SIG-M5 treated with dmso at 0.1 percent for 504 hours (cell line): ENCODE data around the gene PRKCB.

ENCODE experiments used
- DNase-seq: peaks from one replicate; lab custom pipeline; 2025; ENCODE audit not compliant: unreplicated experiment; lab: John Stamatoyannopoulos, UW

PRKCB gene

GRCh38 chr16:23934610-23935236, 98.9 kb downstream of the PRKCB start:
- DNase-seq, result no peak

DNA sequence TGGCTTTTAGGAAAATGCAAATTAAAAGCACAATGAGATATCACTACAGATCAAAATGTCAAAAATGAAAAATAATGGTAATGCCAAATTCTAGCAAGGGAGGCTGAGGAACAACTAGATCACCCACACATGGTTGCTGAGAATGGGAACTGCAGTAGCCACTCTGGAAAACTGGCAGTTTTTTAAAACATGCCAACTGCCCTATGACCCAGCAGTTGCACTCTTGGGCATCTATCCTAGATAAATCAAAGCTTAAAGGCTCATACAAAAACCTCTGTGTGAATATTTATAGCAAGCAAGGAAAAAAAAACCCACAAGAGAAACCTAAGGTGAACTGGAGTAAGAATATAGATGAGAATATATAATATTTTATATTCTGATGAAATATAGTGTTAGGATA, 104.3 kb downstream of the PRKCB start:
- no peak for DNase-seq

DNA sequence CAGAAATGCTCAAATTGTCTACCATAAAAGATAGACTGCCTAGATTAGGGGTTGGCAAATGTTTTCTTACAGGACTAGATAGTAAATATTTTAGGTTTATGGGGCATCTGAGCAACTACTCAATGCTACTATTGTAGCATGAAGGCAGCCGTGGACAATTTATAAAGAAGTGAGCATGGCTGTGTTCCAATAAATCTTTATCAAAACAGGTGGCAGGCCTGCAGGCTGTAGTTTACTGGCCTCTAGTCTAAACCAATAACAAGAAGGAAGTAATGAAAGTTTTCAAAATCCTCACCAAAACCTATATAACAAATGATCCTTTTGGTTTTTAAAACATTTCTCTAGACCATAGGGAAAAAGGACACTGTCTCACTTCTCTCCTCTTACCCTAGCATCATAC, 105.2 kb downstream of the PRKCB start:
- DNase-seq, result no peak

GRCh38 chr16:23941963-23942564, 106.3 kb downstream of the PRKCB start:
- no peak for DNase-seq

DNA sequence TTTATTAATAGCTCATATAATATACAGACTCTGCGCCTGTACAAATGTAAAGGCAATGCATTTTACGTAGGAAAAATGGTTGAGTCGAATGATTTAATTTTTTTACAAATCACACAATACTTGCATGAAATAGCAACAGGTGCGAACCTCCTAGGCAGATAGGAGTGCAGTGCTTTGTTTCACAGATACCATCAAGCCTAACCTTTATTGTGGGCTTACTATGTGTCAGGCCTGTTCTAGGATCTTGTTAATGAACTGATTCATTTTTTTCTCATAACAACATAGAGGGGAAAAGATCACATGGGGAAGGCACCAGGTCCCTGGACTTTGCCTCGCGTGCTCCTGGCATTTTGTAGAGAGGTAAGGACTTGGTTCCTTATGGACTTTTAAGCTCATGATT, 107.8 kb downstream of the PRKCB start:
- no peak for DNase-seq

DNA sequence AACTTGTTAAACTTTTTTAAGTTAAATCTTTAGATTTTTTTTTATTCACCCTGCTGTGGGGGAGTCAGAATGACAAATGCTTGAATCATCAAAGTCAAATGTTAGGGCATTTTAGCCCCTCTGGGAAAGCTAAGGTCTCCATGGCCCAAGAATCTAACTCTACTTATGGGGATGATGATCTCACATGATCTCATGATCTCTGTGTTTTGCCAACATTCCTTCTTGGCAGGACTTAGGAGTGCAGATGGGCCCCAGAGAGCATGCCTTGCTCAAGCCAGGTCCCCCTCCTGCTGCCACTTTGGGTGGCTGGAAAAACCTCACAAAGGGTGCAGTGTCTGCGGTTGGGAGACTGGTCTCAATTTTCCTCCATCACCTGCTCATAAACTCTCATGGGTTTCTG, 108.6 kb downstream of the PRKCB start:
- DNase-seq, result no peak

- no peak for DNase-seq
These were observed 109.5 kb downstream of the PRKCB start for GRCh38 chr16:23945243-23945642.

GRCh38 chr16:23947838-23948237, 112.1 kb downstream of the PRKCB start:
- DNase-seq, result no peak

DNA sequence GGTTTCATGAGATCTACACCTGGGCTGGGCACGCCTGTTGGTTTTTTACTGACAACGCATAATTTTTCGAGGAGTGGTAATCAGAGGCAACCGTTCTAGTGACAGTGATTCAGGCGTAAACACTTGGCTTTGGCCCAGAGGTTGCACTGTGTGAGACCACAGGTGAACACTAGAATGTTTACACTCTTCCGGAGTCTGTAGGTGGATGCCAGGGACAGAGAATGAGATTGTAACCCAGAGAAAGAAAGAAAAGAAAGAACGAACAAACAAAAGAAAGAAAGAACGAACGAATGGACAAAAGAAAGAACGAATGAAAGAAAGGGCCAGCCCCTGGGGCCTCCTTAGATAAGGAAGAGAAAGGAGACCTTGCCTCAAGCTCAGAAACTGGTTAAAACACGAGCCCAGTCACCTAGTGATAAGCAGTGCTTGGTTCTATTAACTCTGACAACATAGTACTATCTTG, 113.2 kb downstream of the PRKCB start:
- DNase-seq, result no peak

DNA sequence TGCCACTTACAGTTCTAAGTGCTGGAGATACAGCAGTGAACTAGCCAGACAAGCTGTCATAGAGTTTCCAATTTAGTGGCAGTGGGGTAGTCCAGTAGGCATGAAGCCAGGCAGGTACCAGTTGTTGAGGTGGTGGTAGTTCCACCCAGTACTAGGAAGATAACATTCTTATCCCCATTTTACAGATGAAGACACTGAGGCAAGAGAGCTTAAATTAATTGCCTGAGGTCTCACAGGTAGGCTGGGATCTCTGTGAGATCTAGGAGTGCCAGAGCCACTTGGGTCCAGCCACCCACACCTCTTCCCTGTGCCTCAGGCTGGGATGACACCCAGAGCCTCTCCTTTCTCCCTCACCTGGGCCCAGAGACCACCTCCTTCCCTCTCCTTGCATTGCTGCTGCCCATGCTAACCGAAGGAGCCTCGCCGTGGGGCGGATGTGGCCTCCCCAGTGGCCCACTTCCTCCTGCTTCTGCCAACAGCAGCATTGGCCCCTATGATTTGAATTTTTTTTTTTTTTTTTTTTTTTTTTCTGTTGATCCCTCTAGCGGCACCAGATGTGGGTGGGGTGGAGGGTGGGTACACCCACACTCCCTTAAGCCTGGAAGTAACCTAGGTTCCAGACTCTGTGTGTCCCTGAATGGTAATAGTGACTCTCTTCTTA, 114.0 kb downstream of the PRKCB start:
- peak; percentile 39 for DNase-seq

DNA sequence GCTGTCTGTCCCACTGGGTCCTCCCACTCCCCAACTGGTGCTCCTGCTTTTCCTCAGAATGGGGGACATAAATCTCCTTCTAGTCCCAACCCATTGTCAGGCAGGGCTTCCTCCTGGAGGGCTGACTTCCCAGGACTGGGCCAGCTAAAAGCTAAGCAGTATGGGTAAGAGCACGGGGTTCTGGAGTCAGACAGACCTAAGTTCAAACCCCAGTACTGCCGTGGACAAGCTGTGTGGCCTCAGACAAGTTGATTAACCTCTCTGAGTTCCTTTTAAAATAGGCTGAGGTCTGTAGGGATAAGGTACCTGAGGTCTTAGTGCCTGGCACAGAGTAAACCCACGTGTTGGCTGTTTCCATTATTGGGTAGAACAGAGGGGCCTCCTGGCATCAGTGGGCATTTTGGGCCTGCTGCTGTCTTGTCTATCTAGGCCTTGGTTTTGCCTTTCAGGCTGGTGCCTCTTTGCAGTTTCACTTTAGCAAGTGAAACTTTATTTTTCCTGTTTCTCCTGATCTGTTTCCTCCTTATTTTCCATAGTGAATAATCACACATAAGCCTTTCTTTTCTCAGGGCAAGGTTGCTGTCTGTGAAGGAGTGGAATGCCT, 114.6 kb downstream of the PRKCB start:
- no peak for DNase-seq

GRCh38 chr16:23950898-23951297, 115.1 kb downstream of the PRKCB start:
- no peak for DNase-seq

DNA sequence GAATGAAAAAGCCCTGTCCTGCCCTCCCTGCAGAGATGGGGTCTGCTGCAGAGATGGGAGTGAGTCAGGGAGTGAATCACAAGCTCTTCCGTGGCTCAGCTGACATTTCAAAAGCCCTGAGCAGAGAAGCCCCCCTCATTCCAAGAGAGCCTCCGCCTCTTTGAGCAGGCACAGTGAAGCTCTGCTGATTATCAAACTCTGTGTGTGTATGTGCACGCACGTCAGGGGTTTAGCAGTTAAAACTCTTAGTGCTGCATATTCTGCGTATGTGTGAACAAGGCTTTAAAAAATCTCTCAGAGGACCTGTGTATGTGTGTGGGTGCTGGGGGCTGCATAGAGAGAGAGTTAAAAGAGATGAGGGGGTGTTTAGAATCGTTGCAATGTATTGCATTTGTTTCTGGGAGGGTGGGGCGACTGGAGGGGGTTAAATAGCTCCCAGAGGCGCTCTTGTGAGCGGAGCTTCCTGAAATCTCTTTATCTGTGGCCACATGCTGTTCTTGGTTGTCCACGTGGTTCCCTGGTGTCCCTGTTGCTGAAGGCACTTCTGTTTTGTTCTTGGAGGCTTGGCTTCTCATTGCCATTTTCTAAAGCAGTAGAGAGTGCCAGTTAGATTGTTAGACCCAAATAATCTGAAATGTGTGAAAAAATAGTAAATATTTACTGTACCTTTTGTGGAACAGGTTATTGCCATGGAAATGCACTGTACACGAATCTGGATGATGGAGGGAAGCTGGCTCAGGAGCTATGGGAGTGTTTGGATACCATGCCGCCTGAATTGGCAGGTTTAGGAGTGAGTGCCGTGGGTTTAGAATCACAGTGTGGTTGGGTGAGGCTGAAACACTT, 116.6 kb downstream of the PRKCB start:
- peak; percentile 73 for DNase-seq

DNA sequence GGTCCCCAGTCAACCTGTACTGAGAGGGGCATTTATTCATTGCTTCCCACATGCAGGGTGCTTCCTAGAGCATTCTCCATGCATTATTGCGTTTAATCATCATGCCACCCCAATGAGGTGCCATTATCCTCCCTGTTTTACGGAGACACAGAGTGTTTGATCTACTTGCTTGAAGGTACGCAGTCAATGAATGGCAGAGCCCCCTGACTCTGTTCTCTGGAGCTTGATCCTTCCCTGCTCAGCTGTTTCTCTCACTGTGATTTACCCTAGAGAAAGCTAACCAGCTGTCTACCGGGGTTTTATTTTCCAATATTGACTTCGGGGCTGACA, 117.2 kb downstream of the PRKCB start:
- DNase-seq, result no peak

GRCh38 chr16:23953476-23953875, 117.7 kb downstream of the PRKCB start:
- DNase-seq, result no peak

GRCh38 chr16:23955088-23955487, 119.3 kb downstream of the PRKCB start:
- no peak for DNase-seq

GRCh38 chr16:23957287-23957686, 121.5 kb downstream of the PRKCB start:
- no peak for DNase-seq

DNA sequence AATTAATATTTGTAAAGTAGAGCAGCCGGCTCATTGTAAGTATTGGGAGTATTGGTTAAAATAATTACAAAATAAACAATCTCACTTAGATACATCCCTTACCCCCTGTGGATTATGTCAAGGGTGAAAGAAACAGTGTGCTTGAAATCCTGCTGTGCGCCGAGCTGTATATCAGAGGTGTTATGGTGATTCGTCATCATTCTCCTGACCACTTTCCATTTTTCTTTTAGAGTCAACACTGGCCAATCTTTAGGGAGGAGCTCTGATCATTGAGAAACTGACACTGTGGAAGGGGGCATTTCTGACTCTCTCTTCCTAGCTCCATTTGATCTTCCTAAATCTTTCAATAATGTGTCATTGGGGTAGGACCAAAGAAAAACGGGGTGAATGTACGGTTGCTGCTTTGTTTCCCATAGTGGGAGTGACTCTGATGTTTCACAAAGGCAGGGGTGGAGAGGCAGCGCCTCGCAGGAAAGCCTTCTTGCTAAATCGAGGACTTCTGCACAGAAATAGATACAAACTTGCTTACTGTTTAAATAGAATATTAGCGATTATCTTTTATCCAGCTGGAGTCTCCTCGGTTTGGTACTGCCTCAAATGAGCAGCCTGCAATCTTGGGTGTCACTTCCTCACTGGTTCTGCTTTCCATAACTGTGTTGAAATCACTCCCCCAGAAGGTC, 123.4 kb downstream of the PRKCB start:
- peak; percentile 77 for DNase-seq

DNA sequence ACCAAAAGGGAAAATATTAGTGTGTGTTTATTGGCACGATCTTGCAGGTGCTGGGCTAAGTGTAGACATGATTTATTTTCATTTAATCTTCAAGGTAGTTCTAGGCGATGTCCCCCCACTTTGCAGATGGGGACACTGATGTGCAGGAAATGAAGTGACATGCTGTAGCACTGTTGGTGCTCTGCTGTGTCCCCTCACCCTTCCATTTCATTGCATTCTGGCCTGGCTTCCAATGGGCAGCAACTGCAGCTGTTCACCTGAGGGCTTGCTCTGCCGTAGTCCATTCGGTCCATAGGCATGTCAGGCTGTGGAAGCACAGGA, 123.9 kb downstream of the PRKCB start:
- no peak for DNase-seq

DNA sequence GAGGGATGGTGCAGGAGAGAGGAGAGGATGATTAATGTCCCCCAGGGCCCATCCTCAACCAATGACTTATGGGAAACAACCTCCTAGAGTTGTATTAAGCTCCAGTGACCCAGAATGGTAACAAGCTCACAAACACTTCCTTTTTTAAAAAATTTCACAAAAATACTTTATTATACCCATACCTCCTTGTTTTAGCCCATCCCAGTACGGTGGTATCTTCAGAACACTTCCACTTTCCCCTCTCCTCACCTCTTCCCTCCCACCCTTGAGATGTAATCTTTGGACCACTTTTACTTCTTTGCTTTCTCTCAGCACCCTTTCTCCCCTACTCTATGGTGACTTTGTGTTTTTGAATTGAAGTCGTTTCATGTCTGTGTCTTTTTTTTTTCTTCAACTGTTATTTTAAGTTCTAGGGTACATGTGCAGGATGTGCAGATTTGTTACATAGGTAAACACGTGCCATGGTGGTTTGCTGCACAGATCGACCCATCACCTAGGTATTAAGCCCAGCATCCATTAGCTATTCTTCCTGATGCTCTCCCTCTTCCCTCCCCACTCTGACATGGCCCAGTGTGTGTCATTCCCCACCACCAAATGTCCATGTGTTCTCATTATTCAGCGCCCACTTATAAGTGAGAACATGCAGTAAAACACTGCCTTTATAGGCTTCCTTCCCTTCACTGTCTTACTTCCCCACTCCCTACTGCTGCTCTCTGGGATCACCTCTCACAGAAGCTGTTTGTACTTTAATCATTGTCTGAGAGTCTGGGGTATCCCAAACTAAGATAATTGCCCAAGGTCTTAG, 124.5 kb downstream of the PRKCB start:
- DNase-seq, result no peak
